HL-60 (cell line): ENCODE data around the gene AKAP8L.

ENCODE experiments used
- CTCF ChIP-seq: IDR thresholded peaks from one replicate; pipeline ENCODE4 v1.5.1; 2011; ENCODE audit warnings: low read length, control low read depth, inconsistent platforms; ENCODE audit not compliant: insufficient read depth
- GABPA ChIP-seq: IDR thresholded peaks from 2 replicates; pipeline ENCODE4 v1.6.1; 2012; ENCODE audit warnings: low read depth
- TF ChIP-seq, protein P1 (sequence below): IDR thresholded peaks from 2 replicates; pipeline ENCODE4 v1.6.1; 2012; ENCODE audit warnings: low read depth; ENCODE audit not compliant: insufficient replicate concordance

DNA sequence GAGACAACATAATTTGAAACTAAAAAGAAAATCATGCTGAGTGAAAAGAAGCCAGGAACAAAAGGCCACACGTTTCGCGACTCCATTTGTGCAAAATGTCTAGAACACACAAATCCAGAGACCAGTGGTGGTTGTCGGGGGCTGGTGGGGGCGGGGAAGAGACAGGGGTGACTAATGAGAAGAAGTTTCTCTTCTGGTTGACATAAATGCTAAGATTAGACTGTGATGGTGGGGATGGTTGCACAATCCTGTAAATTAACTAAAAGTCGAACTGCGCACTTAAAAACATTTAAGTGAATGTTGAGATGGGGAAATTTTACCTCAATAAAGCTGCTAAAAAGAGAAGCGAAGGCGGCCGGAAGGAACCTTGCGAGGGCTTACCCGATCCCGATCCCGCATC is 46.3 kb downstream of the AKAP8L start:
- TF ChIP-seq, protein P1, sequence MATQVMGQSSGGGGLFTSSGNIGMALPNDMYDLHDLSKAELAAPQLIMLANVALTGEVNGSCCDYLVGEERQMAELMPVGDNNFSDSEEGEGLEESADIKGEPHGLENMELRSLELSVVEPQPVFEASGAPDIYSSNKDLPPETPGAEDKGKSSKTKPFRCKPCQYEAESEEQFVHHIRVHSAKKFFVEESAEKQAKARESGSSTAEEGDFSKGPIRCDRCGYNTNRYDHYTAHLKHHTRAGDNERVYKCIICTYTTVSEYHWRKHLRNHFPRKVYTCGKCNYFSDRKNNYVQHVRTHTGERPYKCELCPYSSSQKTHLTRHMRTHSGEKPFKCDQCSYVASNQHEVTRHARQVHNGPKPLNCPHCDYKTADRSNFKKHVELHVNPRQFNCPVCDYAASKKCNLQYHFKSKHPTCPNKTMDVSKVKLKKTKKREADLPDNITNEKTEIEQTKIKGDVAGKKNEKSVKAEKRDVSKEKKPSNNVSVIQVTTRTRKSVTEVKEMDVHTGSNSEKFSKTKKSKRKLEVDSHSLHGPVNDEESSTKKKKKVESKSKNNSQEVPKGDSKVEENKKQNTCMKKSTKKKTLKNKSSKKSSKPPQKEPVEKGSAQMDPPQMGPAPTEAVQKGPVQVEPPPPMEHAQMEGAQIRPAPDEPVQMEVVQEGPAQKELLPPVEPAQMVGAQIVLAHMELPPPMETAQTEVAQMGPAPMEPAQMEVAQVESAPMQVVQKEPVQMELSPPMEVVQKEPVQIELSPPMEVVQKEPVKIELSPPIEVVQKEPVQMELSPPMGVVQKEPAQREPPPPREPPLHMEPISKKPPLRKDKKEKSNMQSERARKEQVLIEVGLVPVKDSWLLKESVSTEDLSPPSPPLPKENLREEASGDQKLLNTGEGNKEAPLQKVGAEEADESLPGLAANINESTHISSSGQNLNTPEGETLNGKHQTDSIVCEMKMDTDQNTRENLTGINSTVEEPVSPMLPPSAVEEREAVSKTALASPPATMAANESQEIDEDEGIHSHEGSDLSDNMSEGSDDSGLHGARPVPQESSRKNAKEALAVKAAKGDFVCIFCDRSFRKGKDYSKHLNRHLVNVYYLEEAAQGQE = no peak
- TF ChIP-seq CTCF (no peak), GABPA (no peak)
